ENCODE results near the gene EIF4G3. TPM values are rescaled to one million over a fixed set of nuclear protein-coding genes. Genes with fewer than 3 reads are reported as not detected.
"Not testable (repeated sequence)": the region's sequence is repeated elsewhere in the genome, so short reads cannot be mapped to it uniquely, and the experiment has no call there.

Gene EIF4G3
- total and polyA plus RNA-seq, 10 donors: 14.3 to 97.3 (median 64.1) TPM

- intact Hi-C loops (cut with DNase I; ENCODE audit: low total_unique reads): no loop called here
- no peaks in the 10 kb centered on the region for H3K27me3 ChIP-seq (replicated peaks in 1 of 7)
- 76 to 94% (median 84%) methylated on average over 3 of the region's 3 CpGs for WGBS, 5 donors
- peaks cover 0 to 18% (median 0%) of the 10 kb centered on the region in 6 donors for H3K4me1 ChIP-seq
- H3K36me3 ChIP-seq: peaks cover 0 to 11% (median 0%) of the 10 kb centered on the region in 6 donors
- no peak overlapping the region for H3K4me3 ChIP-seq
- peak in 1 of 3 donors; percentile 26 for TF ChIP-seq POLR2AphosphoS5 (IDR thresholded peaks at IDR 0.05)
- TF ChIP-seq POLR2A (IDR thresholded peaks at IDR 0.05): no peak
- no peak overlapping the region for H3K27ac ChIP-seq
- DNase-seq: no peak
- H3K9me3 ChIP-seq: no peaks in the 10 kb centered on the region
Measured at GRCh38 chr1:21064057-21064456, 112.6 kb downstream of the EIF4G3 start.

GRCh38 chr1:21060523-21060922, 116.2 kb downstream of the EIF4G3 start:
- TF ChIP-seq POLR2AphosphoS5 (IDR thresholded peaks at IDR 0.05) (no peak), POLR2A (IDR thresholded peaks at IDR 0.05) (no peak), CTCF (IDR thresholded peaks at IDR 0.05 in 8 of 11, conservative IDR thresholded peaks at IDR 0.05 in 3 of 11) (no peak)
- H3K4me3 ChIP-seq: no peak overlapping the region
- intact Hi-C loops (cut with DNase I; ENCODE audit: low total_unique reads): no loop called here
- H3K36me3 ChIP-seq: peaks cover 0 to 11% (median 0%) of the 10 kb centered on the region in 6 donors
- H3K9me3 ChIP-seq: no peaks in the 10 kb centered on the region
- H3K4me1 ChIP-seq: peaks cover 0 to 13% (median 0%) of the 10 kb centered on the region in 6 donors
- WGBS, 5 donors: 91 to 99% (median 96%) methylated on average over 5 of the region's 5 CpGs
- DNase-seq: no peak
- no peaks in the 10 kb centered on the region for H3K27me3 ChIP-seq (replicated peaks in 1 of 7)
- H3K27ac ChIP-seq: no peak overlapping the region

GRCh38 chr1:21059021-21059420, 117.7 kb downstream of the EIF4G3 start:
- H3K4me3 ChIP-seq: no peak overlapping the region
- DNase-seq: no peak
- H3K4me1 ChIP-seq: peaks cover 0 to 5% (median 0%) of the 10 kb centered on the region in 6 donors
- no peak overlapping the region for H3K27ac ChIP-seq
- H3K27me3 ChIP-seq (replicated peaks in 1 of 7): no peaks in the 10 kb centered on the region
- no peaks in the 10 kb centered on the region for H3K9me3 ChIP-seq
- TF ChIP-seq CTCF (IDR thresholded peaks at IDR 0.05 in 8 of 11, conservative IDR thresholded peaks at IDR 0.05 in 3 of 11) (no peak), POLR2A (IDR thresholded peaks at IDR 0.05) (no peak), POLR2AphosphoS5 (IDR thresholded peaks at IDR 0.05) (no peak)
- intact Hi-C loops (cut with DNase I; ENCODE audit: low total_unique reads): no loop called here
- peaks cover 0 to 2% (median 0%) of the 10 kb centered on the region in 6 donors for H3K36me3 ChIP-seq

- peaks cover 0 to 5% (median 0%) of the 10 kb centered on the region in 6 donors for H3K4me1 ChIP-seq
- H3K4me3 ChIP-seq: no peak overlapping the region
- TF ChIP-seq CTCF (IDR thresholded peaks at IDR 0.05 in 8 of 11, conservative IDR thresholded peaks at IDR 0.05 in 3 of 11): no peak
- TF ChIP-seq POLR2AphosphoS5 (IDR thresholded peaks at IDR 0.05): no peak
- TF ChIP-seq POLR2A (IDR thresholded peaks at IDR 0.05): no peak
- no peak for DNase-seq
- H3K36me3 ChIP-seq: no peaks in the 10 kb centered on the region
- intact Hi-C loops (cut with DNase I; ENCODE audit: low total_unique reads): no loop called here
- H3K27me3 ChIP-seq (replicated peaks in 1 of 7): no peaks in the 10 kb centered on the region
- no peak overlapping the region for H3K27ac ChIP-seq
- H3K9me3 ChIP-seq: no peaks in the 10 kb centered on the region
- WGBS, 5 donors: 65 to 80% (median 79%) methylated on average over 3 of the region's 3 CpGs
Measured at GRCh38 chr1:21058035-21058793, 118.5 kb downstream of the EIF4G3 start.

GRCh38 chr1:21053189-21053928, 123.3 kb downstream of the EIF4G3 start:
- intact Hi-C loops (cut with DNase I; ENCODE audit: low total_unique reads); DNase-seq: not testable (repeated sequence)

More at GRCh38 chr1:21053189-21053928, 123.3 kb downstream of the EIF4G3 start:
- not testable (repeated sequence) for H3K9me3 ChIP-seq; H3K27me3 ChIP-seq (replicated peaks in 1 of 7); H3K4me3 ChIP-seq
- WGBS, 5 donors: 90 to 98% (median 95%) methylated on average over 7 to 52 of the region's 59 CpGs
- Histone ChIP-seq H3K4me1 (peaks cover 0 to 18% (median 13%) of the 10 kb centered on the region in 6 donors), H3K36me3 (peaks cover 0 to 23% (median 2%) of the 10 kb centered on the region in 6 donors), H3K27ac (peak overlapping the region in 1 of 8 donors; percentile 38)

Measured in spleen (tissue), 11 donors.